Measurements from ENCODE around the gene NFIB. TPM values are rescaled to one million over a fixed set of nuclear protein-coding genes. Genes with fewer than 3 reads are reported as not detected.

The NFIB gene
- polyA plus RNA-seq, 1 experiment: 0.47 TPM

DNA sequence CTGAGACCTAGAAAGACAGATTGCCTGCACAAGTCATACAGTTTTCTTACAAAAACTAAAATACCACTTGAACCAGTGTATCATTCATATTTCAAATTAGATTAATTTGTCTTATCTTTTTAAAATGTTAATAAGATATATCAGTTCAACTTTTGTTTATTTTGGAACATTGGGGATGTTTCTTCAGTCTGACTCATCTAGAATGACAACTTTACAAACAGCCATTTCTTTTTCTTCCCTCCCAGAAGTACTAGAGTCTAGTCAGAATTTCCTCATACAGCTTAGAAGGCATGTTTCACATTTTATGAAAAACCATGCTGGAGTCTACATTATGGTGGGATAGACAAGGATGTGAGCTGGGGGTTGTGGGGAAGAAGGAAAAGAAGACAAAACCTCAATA lies 262.5 kb downstream of the NFIB start:
- POLR2A ChIA-PET: no interaction called here
- Histone ChIP-seq H3K4me3 (ENCODE audit: low read depth, low read length) (no peak overlapping the region), H3K27me3 (ENCODE audit: control insufficient read depth, insufficient read depth, low read length) (no peaks in the 10 kb centered on the region), H3K36me3 (ENCODE audit: control insufficient read depth, insufficient read depth, low read length) (no peaks in the 10 kb centered on the region)
- DNase-seq (ENCODE audit: low read depth): no peak
- CTCF ChIA-PET: no interaction called here
- TF ChIP-seq, protein P1, sequence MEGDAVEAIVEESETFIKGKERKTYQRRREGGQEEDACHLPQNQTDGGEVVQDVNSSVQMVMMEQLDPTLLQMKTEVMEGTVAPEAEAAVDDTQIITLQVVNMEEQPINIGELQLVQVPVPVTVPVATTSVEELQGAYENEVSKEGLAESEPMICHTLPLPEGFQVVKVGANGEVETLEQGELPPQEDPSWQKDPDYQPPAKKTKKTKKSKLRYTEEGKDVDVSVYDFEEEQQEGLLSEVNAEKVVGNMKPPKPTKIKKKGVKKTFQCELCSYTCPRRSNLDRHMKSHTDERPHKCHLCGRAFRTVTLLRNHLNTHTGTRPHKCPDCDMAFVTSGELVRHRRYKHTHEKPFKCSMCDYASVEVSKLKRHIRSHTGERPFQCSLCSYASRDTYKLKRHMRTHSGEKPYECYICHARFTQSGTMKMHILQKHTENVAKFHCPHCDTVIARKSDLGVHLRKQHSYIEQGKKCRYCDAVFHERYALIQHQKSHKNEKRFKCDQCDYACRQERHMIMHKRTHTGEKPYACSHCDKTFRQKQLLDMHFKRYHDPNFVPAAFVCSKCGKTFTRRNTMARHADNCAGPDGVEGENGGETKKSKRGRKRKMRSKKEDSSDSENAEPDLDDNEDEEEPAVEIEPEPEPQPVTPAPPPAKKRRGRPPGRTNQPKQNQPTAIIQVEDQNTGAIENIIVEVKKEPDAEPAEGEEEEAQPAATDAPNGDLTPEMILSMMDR (IDR thresholded peaks at IDR 0.05; ENCODE audit: insufficient read depth, low read depth, low read length): no peak

DNA sequence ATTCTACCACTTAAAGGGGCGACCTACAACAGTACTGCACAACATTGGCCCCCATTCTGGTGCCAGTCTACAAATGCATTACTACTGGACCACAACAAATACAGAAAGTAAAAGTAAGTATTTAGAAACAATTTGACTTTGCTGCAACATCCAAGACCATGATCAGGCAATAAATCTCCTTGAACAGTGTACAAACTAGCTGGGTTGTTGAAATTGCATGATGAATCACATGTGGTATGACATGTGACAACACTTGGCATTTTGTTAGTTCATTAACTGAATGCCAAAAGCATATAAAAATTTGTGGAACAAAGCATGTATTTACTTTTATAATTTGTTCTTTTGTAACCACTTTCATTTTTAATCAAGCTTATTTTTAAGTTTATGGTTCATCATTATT lies 270.5 kb downstream of the NFIB start:
- CTCF ChIA-PET: no interaction called here

DNA sequence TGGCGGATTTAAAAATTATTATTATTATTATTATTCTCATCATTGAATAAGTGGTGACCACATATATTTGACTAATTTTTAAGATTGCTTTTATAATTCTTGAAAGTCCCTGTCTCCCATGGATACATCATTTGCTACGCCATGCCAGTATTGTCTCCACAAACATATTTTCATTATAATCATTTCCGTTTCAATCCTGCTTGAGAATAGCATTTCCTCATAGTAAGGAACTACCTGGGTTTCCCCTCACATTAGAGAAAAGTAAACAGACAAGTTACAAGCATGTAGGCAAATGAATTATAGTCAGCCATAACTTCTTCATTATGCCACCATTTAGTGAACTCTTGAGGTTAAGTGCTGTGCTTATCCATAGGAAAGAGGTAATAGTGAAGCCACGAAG lies 276.6 kb downstream of the NFIB start:
- no peak overlapping the region for H3K4me3 ChIP-seq (ENCODE audit: low read depth, low read length)
- H3K36me3 ChIP-seq (ENCODE audit: control insufficient read depth, insufficient read depth, low read length): no peaks in the 10 kb centered on the region
- TF ChIP-seq, protein P1 (IDR thresholded peaks at IDR 0.05; ENCODE audit: insufficient read depth, low read depth, low read length): no peak
- DNase-seq (ENCODE audit: low read depth): no peak
- ChIA-PET CTCF (no interaction called here), POLR2A (no interaction called here)
- H3K27me3 ChIP-seq (ENCODE audit: control insufficient read depth, insufficient read depth, low read length): no peaks in the 10 kb centered on the region

More for the DNA sequence above, 270.5 kb downstream of the NFIB start:
- TF ChIP-seq, protein P1 (IDR thresholded peaks at IDR 0.05; ENCODE audit: insufficient read depth, low read depth, low read length): no peak
- Histone ChIP-seq H3K27me3 (ENCODE audit: control insufficient read depth, insufficient read depth, low read length) (no peaks in the 10 kb centered on the region), H3K36me3 (ENCODE audit: control insufficient read depth, insufficient read depth, low read length) (no peaks in the 10 kb centered on the region), H3K4me3 (ENCODE audit: low read depth, low read length) (no peak overlapping the region)
- POLR2A ChIA-PET: no interaction called here
- no peak for DNase-seq (ENCODE audit: low read depth)

DNA sequence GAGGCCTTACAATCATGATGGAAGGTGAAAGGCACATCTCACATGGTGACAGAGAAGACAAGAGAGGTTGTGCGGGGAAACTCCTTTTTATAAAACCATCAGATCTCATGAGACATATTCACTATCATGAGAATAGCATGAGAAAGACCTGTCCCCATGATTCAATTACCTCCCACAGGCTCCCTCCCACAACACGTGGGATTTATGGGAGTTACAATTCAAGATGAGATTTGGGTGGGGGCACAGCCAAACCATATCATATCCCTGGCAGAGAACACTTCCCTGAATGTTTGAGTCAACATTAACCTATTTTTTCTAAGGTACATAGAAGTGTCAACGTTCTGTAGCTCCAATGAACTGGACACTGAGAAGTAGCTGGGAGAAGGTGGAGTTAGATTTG lies 280.9 kb downstream of the NFIB start:
- H3K4me3 ChIP-seq (ENCODE audit: low read depth, low read length): no peak overlapping the region
- CTCF ChIA-PET: no interaction called here
- no peaks in the 10 kb centered on the region for H3K27me3 ChIP-seq (ENCODE audit: control insufficient read depth, insufficient read depth, low read length)
- H3K36me3 ChIP-seq (ENCODE audit: control insufficient read depth, insufficient read depth, low read length): no peaks in the 10 kb centered on the region
- DNase-seq (ENCODE audit: low read depth): no peak
- POLR2A ChIA-PET: no interaction called here
- TF ChIP-seq, protein P1 (IDR thresholded peaks at IDR 0.05; ENCODE audit: insufficient read depth, low read depth, low read length): no peak

All from BJ (cell line).